GM19328 (cell line): ENCODE measurements around the gene SLC22A25.
"Not testable (repeated sequence)": the region's sequence is repeated elsewhere in the genome, so short reads cannot be mapped to it uniquely, and the experiment has no call there.

ENCODE experiments used
- ATAC-seq: cut with Tn5 transposase; IDR thresholded peaks from one replicate; pipeline ENCODE4 v1.9.1; 2021; ENCODE audit warnings: mild to moderate bottlenecking, moderate library complexity; ENCODE audit not compliant: unreplicated experiment

The SLC22A25 gene

DNA sequence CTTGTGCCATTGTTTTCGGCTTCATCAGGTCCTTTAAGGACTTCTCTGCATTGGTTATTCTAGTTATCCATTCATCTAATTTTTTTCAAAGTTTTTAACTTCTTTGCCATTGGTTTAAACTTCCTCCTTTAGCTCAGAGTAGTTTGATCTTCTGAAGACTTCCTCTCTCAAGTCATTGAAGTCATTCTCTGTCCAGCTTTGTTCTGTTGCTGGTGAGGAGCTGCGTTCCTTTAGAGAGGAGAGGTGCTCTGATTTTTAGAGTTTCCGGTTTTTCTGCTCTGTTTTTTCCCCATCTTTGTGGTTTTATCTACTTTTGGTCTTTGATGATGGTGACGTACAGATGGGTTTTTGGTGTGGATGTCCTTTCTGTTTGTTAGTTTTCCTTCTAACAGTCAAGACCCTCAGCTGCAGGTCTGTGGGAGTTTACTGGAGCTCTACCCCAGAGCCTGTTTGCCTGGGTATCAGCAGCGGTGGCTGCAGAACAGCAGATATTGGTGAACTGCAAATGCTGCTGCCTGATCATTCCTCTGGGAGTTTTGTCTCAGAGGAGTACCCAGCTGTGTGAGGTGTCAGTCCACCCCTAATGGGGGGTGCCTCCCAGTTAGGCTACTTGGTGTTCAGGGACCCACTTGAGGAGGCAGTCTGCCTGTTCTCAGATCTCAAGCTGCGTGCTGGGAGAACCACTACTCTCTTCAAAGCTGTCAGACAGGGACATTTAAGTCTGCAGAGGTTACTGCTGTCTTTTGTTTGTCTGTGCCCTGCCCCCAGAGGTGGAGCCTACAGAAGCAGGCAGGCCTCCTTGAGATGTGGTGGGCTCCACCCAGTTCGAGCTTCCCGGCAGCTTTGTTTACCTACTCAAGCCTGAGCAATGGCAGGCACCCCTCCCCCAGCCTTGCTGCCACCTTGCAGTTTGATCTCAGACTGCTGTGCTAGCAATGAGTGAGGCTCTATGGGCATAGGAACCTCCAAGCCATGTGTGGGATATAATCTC, 7.6 kb downstream of the SLC22A25 start:
- not testable (repeated sequence) for ATAC-seq

DNA sequence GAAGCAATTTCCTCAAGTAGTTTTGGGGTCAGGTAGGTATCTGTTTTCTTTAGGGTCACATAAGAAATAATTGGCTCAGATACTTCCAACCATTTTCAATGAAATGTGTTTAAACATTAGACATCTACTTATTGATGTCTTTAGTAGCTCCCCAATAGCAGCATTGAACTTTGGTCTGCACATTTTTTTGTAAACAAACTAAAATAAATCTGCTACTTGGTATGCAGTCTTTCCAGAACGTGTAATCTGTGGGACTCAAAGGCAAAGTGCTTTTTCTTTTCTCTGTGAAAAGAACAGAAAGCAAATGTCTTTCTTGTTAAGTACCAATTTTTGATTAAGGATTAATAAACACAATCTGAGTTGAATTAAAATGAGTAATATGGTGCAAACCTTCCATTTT, 13.6 kb downstream of the SLC22A25 start:
- ATAC-seq = no peak

DNA sequence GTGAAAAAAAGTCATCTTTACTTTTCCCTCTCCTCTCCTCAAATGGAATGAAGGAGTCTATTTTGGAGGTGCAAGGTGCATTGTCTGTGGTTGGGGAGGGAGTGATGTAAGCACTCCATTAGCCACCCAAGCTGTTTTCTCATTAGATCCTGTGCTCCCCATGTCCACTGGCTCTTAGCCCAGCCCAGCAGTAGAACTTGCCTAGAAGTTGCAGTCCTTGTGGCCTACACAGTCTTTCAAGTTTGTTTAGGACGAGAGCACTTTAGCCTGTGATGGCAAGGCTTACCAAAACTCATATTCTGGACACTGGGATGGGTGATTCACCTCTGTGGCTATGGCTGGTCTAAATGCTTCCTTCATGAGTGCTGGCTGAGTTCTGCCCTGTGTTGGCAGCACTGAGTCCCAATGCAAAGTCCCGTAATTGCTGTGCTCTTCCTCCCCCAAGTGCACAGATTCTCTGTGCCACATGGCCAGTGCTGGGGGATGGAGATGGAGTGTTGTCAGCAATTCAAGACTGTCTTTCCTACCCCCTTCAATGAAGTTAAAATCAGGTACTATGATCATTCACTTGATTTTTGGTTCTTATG, 15.8 kb downstream of the SLC22A25 start:
- no peak for ATAC-seq

DNA sequence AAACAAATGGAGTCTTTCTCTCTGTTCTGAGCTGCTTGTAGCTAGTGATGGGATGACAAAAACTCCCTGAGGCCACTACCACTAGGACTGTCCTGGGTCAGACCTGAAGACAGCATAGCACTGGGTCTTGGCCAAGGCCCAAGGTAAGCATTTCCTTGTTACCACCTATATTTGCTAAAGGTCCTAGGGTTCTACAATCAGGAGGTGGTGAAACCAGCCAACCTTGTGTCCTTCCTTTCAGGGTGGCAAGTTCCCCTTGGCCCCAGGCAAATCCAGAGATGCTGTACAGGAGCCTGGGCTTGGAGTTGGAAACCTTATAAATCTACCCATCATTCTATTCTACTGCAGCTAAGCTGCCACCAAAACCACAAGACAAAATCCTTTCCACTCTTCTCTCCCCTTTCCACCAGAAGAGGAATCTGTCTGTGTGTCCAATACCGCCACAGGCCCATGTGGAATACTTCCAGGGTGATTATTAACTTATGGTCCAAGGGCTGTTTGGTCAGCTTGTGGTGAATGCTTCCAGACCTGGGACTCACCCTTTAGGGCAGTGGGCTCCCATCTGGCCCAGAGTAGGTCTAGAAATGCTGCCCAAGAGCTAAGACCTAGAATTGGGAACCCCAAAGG, 16.8 kb downstream of the SLC22A25 start:
- ATAC-seq = no peak

DNA sequence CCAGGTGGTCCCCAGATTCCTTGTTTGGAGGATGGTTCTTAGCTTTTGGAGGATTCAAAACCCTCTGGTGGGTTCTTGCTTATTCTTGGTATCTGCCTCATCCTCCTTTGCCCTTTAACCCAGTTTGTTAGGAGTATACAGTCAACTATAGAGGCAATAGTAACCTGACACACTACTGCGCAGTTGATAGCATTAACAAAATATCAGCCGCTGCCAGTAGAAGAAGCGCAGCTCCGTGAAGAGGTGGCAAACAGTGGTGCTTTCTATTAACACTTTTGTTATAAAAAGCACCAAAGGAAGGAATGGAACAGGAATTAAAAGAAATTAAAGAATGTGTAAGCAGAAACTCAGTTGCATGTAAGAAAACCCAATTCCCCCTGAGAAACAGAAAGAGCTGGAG, 29.3 kb downstream of the SLC22A25 start:
- no peak for ATAC-seq

DNA sequence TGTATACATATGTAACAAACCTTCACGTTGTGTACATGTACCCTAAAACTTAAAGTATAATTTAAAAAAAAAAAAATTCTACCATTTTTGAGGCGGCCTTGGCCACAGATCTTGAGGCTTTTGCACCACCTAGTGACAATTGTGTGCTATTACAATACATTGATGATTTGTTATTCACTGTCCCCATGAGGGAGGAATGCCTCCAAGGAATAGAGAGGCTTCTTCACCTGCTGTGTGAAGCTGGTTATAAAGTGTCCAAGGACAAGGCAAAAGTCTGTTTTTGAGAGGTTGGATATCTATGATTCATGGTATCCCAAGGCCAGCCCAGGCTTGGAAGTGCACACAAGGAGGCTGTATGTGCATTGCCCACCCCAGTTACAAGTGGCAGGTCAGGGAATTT, 30.7 kb downstream of the SLC22A25 start:
- no peak for ATAC-seq

DNA sequence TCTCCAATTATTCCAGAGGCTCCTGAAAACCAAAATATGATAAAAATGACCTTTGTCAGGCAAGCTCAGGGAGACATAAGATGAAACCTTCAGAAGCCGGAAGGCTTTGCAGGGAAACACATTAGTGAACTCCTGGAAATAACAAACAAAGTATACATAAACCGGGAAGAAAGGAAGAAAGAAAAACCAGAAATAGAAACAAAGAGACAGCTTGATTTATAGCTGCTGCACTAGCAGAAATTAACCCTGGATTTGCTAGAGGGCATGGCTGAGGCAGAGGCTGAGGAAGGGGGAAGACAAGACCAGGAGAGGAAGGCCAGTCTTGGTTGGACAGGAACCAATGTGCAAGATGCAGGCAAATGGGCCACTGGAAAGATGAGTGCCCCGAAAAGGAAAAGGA, 33.3 kb downstream of the SLC22A25 start:
- no peak for ATAC-seq
